EL (cell line): Measurements from ENCODE around the gene IBA57.
"Not testable (repeated sequence)": the region's sequence is repeated elsewhere in the genome, so short reads cannot be mapped to it uniquely, and the experiment has no call there.

Source experiments
- DNase-seq: peaks from one replicate; pipeline ENCODE4 v3.0.0-alpha.2; 2016

The IBA57 gene

GRCh38 chr1:228173528-228174481, 8.2 kb downstream of the IBA57 start:
- not testable (repeated sequence) for DNase-seq

- DNase-seq, result no peak
Measured at GRCh38 chr1:228174482-228175315, 9.1 kb downstream of the IBA57 start.

- no peak for DNase-seq
Measured at GRCh38 chr1:228175316-228176023, 9.9 kb downstream of the IBA57 start.

- DNase-seq, result no peak
Measured at GRCh38 chr1:228176024-228176395, 10.4 kb downstream of the IBA57 start.

GRCh38 chr1:228176461-228177182, 11.0 kb downstream of the IBA57 start:
- no peak for DNase-seq

GRCh38 chr1:228177183-228177475, 11.5 kb downstream of the IBA57 start:
- no peak for DNase-seq

- DNase-seq, result no peak
Measured at GRCh38 chr1:228177721-228178710, 12.4 kb downstream of the IBA57 start.

- DNase-seq, result no peak
Measured at GRCh38 chr1:228178737-228179684, 13.4 kb downstream of the IBA57 start.

GRCh38 chr1:228180271-228180958, 14.8 kb downstream of the IBA57 start:
- no peak for DNase-seq

GRCh38 chr1:228180959-228181644, 15.5 kb downstream of the IBA57 start:
- DNase-seq, result no peak

- DNase-seq, result no peak
Measured at GRCh38 chr1:228181645-228182034, 16.0 kb downstream of the IBA57 start.

GRCh38 chr1:228182296-228183030, 16.9 kb downstream of the IBA57 start:
- DNase-seq, result no peak

GRCh38 chr1:228184152-228184551, 18.5 kb downstream of the IBA57 start:
- no peak for DNase-seq

GRCh38 chr1:228185641-228185965, 20.0 kb downstream of the IBA57 start:
- no peak for DNase-seq

- DNase-seq, result not testable (repeated sequence)
Measured at GRCh38 chr1:228188249-228188648, 22.6 kb downstream of the IBA57 start.

GRCh38 chr1:228190182-228190581, 24.6 kb downstream of the IBA57 start:
- DNase-seq, result no peak

- no peak for DNase-seq
Measured at GRCh38 chr1:228190778-228191177, 25.2 kb downstream of the IBA57 start.

- no peak for DNase-seq
Measured at GRCh38 chr1:228194436-228194835, 28.8 kb downstream of the IBA57 start.
